Uterus (tissue), 4 donors: ENCODE data around the gene SV2C. TPM values are rescaled to one million over a fixed set of nuclear protein-coding genes. Genes with fewer than 3 reads are reported as not detected.

Source experiments
- DNase-seq, 2 donors: peaks; one replicate each; pipeline ENCODE4 v3.0.0-alpha.2; 2019 to 2020
- H3K27ac ChIP-seq, 2 donors: fragments of 200-600 bp; sonication (generic); 1 replicate in 1 of 2; 2 replicates in 1 of 2; pipeline ENCODE4 v1.5.1; 2016 to 2018
- H3K27me3 ChIP-seq, 2 donors: fragments of 200-600 bp; sonication (generic); one replicate each; pipeline ENCODE4 v1.5.1; 2018 to 2019; ENCODE audit warnings: control low read depth in 1 of 2
- H3K36me3 ChIP-seq, 2 donors: fragments of 200-600 bp; sonication (generic); one replicate each; pipeline ENCODE4 v1.5.1; 2019; ENCODE audit warnings: control low read depth in 1 of 2
- H3K4me1 ChIP-seq, 2 donors: fragments of 200-600 bp; sonication (generic); one replicate each; pipeline ENCODE4 v1.5.1; 2018 to 2019; ENCODE audit warnings: control low read depth in 1 of 2
- H3K4me3 ChIP-seq, 2 donors: fragments of 200-600 bp; sonication (generic); 1 replicate in 1 of 2; 2 replicates in 1 of 2; pipeline ENCODE4 v1.5.1; 2018 to 2019; ENCODE audit warnings: mild to moderate bottlenecking in 1 of 2
- H3K9me3 ChIP-seq, 2 donors: fragments of 200-600 bp; sonication (generic); one replicate each; pipeline ENCODE4 v1.5.1; 2019; ENCODE audit warnings: control low read depth in 1 of 2
- CTCF ChIP-seq, 4 experiments: fragments of 200-600 bp in 2 of 4; fragments of 450-650 bp in 2 of 4; sonication (generic) in 2 of 4; IDR thresholded peaks; one replicate each; pipeline ENCODE4 v1.5.1; 2016 to 2019; ENCODE audit warnings: antibody characterized with exemption in 4 of 4, mild to moderate bottlenecking in 2 of 4, moderate library complexity in 1 of 4
- POLR2A ChIP-seq, 2 donors: fragments of 450-650 bp; IDR thresholded peaks; one replicate each; pipeline ENCODE4 v1.6.1; 2016; ENCODE audit warnings: antibody characterized with exemption in 2 of 2, mild to moderate bottlenecking in 1 of 2, moderate library complexity in 1 of 2
- intact Hi-C: fragments of 100-400 bp; cut with DNase I; formaldehyde crosslinking; loops from one replicate; pipeline ENCODE4 v1.15.1; 2023; ENCODE audit warnings: low total_unique reads
- total RNA-seq, 4 donors: library from RNA; depleted of rRNA in 3 of 4; stranded (reverse); fragments of >200 nt in 3 of 4; gene quantifications; one replicate each; pipeline versions ENCODE4 v1.1.0 to v1.2.4, GENCODE V29; 2014 to 2023
- donor health status: DM: yes; HTN: yes; CAD: no.

The SV2C gene
- total RNA-seq, 4 donors from 2014 or later, result 0.21 to 3.7 TPM; not detected in 2

- H3K4me3 ChIP-seq, result no peak overlapping the region
- H3K27me3 ChIP-seq, result no peaks in the 10 kb centered on the region
- H3K9me3 ChIP-seq, result no peaks in the 10 kb centered on the region
- no peak overlapping the region for H3K27ac ChIP-seq
- no peaks in the 10 kb centered on the region for H3K36me3 ChIP-seq
- DNase-seq, result no peak
- no peaks in the 10 kb centered on the region for H3K4me1 ChIP-seq
- TF ChIP-seq CTCF (IDR thresholded peaks at IDR 0.05) (no peak), POLR2A (IDR thresholded peaks at IDR 0.05) (no peak)
- intact Hi-C loops, result no loop called here
Measured at GRCh38 chr5:76273206-76273885, 190.2 kb downstream of the SV2C start.

GRCh38 chr5:76274571-76274970 lies 191.4 kb downstream of the SV2C start:
- H3K27ac ChIP-seq, result no peak overlapping the region
- H3K27me3 ChIP-seq, result no peaks in the 10 kb centered on the region
- no peak overlapping the region for H3K4me3 ChIP-seq
- no peaks in the 10 kb centered on the region for H3K9me3 ChIP-seq
- no peaks in the 10 kb centered on the region for H3K4me1 ChIP-seq
- TF ChIP-seq CTCF (IDR thresholded peaks at IDR 0.05) (no peak), POLR2A (IDR thresholded peaks at IDR 0.05) (no peak)
- H3K36me3 ChIP-seq, result no peaks in the 10 kb centered on the region
- no peak for DNase-seq
- intact Hi-C loops, result no loop called here

- H3K4me1 ChIP-seq, result no peaks in the 10 kb centered on the region
- no peak for DNase-seq
- TF ChIP-seq CTCF (IDR thresholded peaks at IDR 0.05), result no peak
- no peak for TF ChIP-seq POLR2A (IDR thresholded peaks at IDR 0.05)
Measured at GRCh38 chr5:76277736-76278135, 194.6 kb downstream of the SV2C start.

GRCh38 chr5:76278261-76278789 lies 195.1 kb downstream of the SV2C start:
- no peak for DNase-seq
- Histone ChIP-seq H3K27ac (no peak overlapping the region), H3K9me3 (no peaks in the 10 kb centered on the region), H3K4me1 (no peaks in the 10 kb centered on the region), H3K4me3 (no peak overlapping the region), H3K27me3 (no peaks in the 10 kb centered on the region), H3K36me3 (no peaks in the 10 kb centered on the region)
- no peak for TF ChIP-seq CTCF (IDR thresholded peaks at IDR 0.05)
- no peak for TF ChIP-seq POLR2A (IDR thresholded peaks at IDR 0.05)
- intact Hi-C loops, result no loop called here

More at GRCh38 chr5:76277736-76278135, 194.6 kb downstream of the SV2C start:
- Histone ChIP-seq H3K36me3 (no peaks in the 10 kb centered on the region), H3K9me3 (no peaks in the 10 kb centered on the region), H3K27me3 (no peaks in the 10 kb centered on the region), H3K27ac (no peak overlapping the region), H3K4me3 (no peak overlapping the region)
- intact Hi-C loops, result no loop called here

- DNase-seq, result no peak
- Histone ChIP-seq H3K4me1 (no peaks in the 10 kb centered on the region), H3K4me3 (no peak overlapping the region), H3K27me3 (no peaks in the 10 kb centered on the region), H3K36me3 (no peaks in the 10 kb centered on the region), H3K27ac (no peak overlapping the region), H3K9me3 (no peaks in the 10 kb centered on the region)
- TF ChIP-seq CTCF (IDR thresholded peaks at IDR 0.05), result no peak
- no peak for TF ChIP-seq POLR2A (IDR thresholded peaks at IDR 0.05)
- intact Hi-C loops, result no loop called here
Measured at GRCh38 chr5:76280494-76280893, 197.3 kb downstream of the SV2C start.
